Measurements from ENCODE around the gene GABRA5.
"Not testable (repeated sequence)": the region's sequence is repeated elsewhere in the genome, so short reads cannot be mapped to it uniquely, and the experiment has no call there.

Gene GABRA5

GRCh38 chr15:26866298-26867199, at the start of gene GABRA5:
TSS of gene GABRA5 (plus strand) at chr15:26867062. CDS start at chr15:26869249, 2,187 bp downstream.
- no peak for DNase-seq (ENCODE audit: low read depth, low spot score)

DNA sequence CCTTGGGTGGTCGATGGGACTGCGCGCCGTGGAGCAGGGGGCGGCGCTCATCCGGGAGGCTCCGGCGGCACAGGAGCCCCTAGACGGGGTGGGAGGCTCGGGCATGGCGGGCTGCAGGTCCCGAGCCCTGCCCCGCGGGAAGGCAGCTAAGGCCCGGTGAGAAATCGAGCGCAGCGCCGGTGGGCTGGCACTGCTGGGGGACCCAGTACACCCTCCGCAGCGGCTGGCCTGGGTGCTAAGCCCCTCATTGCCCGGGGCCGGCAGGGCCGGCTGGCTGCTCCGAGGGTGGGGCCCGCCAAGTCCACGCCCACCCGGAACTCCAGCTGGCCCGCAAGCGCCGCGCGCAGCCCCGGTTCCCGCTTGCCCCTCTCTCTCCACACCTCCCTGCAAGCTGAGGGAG, 35.7 kb upstream of the GABRA5 start:
- not testable (repeated sequence) for DNase-seq (ENCODE audit: low read depth, low spot score)

GRCh38 chr15:26831951-26832350, 34.9 kb upstream of the GABRA5 start:
- DNase-seq (ENCODE audit: low read depth, low spot score) = no peak

DNA sequence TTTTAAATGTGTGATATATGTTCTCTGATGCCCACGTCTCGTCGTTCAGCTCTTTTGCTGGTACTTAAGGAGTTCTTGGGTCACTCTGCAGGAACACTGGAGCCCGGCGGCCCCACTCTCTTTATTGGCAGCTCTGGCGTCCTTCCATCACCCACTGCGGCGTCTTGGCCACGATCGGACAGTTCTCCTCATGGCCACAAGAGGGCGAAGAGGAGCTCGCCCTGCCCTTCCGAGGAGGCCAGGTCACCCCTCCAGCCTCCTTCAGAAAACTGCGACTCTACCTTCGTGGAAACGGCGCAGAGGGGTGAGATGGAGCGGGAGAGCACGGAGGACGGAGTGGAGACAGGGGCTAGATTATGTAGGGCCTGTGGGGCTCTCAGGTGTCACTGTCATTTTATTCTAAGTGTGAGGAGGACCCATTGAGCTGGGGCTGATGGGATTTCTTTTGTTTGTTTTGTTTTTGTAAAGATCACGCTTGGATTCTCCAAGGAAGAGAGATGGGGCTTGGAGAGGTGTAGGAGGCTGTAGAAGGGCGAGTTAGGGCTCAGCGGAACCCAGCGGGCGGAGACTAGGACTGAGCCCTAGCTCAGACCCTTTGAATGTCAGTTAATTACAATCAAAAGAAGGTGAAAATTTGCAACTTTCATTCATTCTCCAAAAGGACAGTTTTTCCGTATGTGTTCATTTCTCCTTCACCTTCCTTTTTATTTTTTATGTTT, 28.0 kb upstream of the GABRA5 start:
- peak; percentile 33 for DNase-seq (ENCODE audit: low read depth, low spot score)

DNA sequence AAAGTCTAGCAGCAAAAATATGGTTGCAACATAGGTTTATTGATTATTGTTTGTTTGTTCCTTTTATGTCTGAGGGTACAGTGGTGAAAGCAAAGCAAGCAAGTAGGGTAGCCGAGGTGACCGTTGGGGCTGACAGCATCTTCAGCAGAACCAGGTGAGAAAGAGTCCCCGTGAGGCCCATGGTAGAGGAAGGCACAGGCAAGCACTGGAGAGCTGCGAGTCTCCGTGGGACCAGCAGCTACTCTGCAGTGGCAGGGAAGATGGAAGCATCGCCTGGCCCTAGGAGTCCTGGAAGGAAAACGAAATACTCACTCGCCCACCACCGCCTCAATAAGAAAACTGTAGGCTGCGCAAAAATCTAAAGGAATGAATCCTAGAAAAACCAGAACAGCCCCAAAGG, 25.3 kb upstream of the GABRA5 start:
- DNase-seq (ENCODE audit: low read depth, low spot score) = no peak

- no peak for DNase-seq (ENCODE audit: low read depth, low spot score)
Measured at GRCh38 chr15:26841941-26842340, 24.9 kb upstream of the GABRA5 start.

DNA sequence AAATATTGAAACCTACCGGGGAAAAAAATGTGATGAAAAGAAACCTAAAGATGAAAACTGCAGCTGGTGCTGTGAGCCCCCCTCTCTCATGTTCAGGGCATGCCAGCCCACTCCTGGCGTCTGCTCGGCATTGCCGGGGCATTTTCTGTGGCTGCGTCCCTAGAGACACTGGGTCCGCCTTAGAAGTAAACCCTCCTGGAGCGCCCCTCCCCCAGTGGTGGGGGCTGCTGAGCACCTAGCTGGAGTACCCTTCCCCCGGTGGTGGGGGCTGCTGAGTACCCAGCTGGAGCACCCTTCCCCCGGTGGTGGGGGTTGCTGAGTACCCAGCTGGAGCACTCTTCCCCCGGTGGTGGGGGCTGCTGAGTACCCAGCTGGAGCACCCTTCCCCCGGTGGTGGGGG, 24.5 kb upstream of the GABRA5 start:
- no peak for DNase-seq (ENCODE audit: low read depth, low spot score)

DNA sequence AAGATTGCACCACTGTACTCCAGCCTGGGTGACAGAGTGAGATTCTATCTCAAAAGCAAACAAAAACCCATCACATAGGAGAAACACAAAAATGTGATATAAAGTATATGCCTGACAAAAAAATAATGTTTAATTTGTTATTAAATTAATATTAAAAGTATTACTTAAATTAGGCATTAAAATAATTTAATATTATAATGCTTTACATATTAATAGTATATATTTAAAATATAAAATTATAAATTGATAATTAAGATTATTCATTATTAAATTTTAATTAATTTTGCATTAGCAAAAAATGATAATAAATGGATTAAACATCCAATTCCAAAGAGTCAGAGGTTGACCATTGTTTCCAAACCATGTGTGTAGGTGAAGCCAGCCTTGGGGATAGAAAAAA, 22.0 kb upstream of the GABRA5 start:
- DNase-seq (ENCODE audit: low read depth, low spot score) = no peak

DNA sequence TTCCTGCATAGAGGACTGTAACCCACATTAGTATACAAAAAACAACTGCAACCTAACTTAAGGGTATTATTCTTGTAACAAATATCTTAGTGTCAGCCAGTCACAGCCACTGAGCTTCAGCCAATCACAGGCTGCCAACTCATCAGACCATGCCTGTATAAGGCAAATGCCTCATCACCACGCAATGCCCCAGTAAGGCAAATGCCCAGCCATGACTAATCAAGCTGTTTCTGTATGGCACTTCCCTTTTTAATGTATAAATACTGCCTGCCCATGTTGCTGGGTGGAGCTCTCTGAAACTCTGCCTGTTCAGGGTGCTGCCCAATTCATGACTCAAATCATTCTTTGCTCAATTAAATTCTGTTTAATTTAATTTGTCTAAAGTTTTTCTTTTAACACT, 18.4 kb upstream of the GABRA5 start:
- DNase-seq (ENCODE audit: low read depth, low spot score) = no peak

- no peak for DNase-seq (ENCODE audit: low read depth, low spot score)
Measured at GRCh38 chr15:26850161-26850560, 16.7 kb upstream of the GABRA5 start.

DNA sequence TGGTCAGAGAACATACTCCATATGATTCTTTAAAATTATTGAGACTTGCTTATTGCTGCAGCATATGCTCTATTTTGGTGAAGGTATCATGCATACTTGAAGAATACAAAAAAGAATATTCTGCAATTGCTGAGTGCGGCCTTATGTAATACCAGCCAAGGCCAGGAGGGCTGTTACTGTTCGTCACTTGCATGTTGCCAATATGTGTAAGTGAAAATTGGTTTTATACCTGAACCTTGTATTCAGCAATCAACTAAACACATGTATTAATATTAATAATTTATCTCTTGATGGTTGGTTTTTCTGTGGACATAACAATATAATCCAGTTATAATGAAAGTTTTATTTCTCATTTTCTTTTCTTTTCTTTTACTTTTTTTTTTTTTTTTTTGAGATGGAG, 13.9 kb upstream of the GABRA5 start:
- DNase-seq (ENCODE audit: low read depth, low spot score) = no peak

DNA sequence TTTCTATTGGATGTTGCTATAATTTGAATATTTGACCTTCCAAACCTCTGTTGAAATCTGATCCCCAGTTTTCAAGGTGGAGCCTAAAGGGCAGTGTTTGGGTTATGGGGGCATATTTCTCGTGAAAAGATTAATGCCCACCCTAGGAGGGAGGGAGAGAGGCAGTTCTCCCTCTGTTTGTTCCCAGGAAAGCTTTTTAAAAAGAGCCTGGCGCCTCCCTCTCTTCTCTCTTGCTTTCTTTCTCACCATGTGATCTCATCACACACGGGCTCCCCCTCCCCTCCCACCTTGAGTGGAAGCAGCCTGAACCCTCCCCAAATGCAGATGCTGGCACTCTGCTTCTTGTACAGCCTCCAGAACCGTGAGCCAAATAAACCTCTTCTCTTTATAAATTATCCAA, 12.4 kb upstream of the GABRA5 start:
- DNase-seq (ENCODE audit: low read depth, low spot score) = no peak

GRCh38 chr15:26864664-26865191, 2.1 kb upstream of the GABRA5 start:
- no peak for DNase-seq (ENCODE audit: low read depth, low spot score)

GRCh38 chr15:26867200-26868007, 542 bp downstream of the GABRA5 start:
- no peak for DNase-seq (ENCODE audit: low read depth, low spot score)

GRCh38 chr15:26868029-26868685, 1.3 kb downstream of the GABRA5 start:
- no peak for DNase-seq (ENCODE audit: low read depth, low spot score)

DNA sequence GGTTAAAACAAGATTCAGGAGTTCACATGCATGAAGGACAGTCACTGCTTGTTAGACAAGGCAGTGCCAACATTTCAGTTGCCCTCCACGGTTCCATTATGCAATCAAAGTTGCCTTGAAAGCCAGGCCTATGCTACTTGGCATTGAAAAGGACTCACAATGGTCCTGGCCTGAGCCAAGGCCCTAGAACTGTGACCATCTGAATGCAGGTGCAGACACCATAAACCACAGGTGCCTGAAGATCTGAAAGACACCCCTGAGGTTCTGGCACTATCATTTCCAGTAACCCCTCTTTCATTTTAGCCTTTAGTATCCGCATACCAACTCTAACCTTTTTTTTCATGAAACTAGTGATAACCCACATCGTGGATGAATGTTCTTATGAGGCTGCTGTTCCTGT, 2.8 kb downstream of the GABRA5 start:
- DNase-seq (ENCODE audit: low read depth, low spot score) = no peak

DNA sequence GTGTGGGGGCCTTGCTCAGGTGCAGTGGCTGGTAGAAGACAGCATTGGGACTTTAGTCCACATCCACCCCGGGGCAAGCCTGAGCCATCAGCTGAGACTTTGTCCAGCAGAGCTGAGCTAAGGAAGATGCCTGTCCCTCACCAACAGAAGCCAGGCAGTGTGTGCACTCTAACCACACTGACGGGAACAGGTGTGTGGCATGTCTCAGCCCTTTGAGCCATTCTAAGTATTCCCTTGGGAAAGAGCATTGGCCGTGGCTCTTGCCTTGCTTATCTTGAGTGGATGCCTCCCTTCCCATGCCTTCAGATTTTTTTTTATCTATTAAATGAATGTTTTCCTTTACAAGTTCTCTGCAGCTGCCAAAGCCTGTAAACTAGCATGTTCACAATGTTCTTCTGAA, 3.5 kb downstream of the GABRA5 start:
- no peak for DNase-seq (ENCODE audit: low read depth, low spot score)

GRCh38 chr15:26872206-26872605, 5.3 kb downstream of the GABRA5 start:
- no peak for DNase-seq (ENCODE audit: low read depth, low spot score)

- no peak for DNase-seq (ENCODE audit: low read depth, low spot score)
Measured at GRCh38 chr15:26873846-26874245, 7.0 kb downstream of the GABRA5 start.

GRCh38 chr15:26874774-26875475, 8.1 kb downstream of the GABRA5 start:
- DNase-seq (ENCODE audit: low read depth, low spot score) = no peak

GRCh38 chr15:26875476-26875850, 8.6 kb downstream of the GABRA5 start:
- no peak for DNase-seq (ENCODE audit: low read depth, low spot score)
